HG03064 (cell line): ENCODE data around the gene SPSB1.
"Not testable (repeated sequence)": the region's sequence is repeated elsewhere in the genome, so short reads cannot be mapped to it uniquely, and the experiment has no call there.

ENCODE experiments used
- ATAC-seq: cut with Tn5 transposase; IDR thresholded peaks from one replicate; pipeline ENCODE4 v1.9.1; 2021; ENCODE audit warnings: low read depth; ENCODE audit not compliant: unreplicated experiment

The SPSB1 gene

GRCh38 chr1:9385392-9385791 is 92.7 kb downstream of the SPSB1 start:
- ATAC-seq = not testable (repeated sequence)

- ATAC-seq = no peak
Observed at GRCh38 chr1:9385801-9386573, 93.3 kb downstream of the SPSB1 start.

GRCh38 chr1:9388335-9389180 is 95.9 kb downstream of the SPSB1 start:
- ATAC-seq = no peak

- ATAC-seq = no peak
Observed at GRCh38 chr1:9389968-9390367, 97.3 kb downstream of the SPSB1 start.

DNA sequence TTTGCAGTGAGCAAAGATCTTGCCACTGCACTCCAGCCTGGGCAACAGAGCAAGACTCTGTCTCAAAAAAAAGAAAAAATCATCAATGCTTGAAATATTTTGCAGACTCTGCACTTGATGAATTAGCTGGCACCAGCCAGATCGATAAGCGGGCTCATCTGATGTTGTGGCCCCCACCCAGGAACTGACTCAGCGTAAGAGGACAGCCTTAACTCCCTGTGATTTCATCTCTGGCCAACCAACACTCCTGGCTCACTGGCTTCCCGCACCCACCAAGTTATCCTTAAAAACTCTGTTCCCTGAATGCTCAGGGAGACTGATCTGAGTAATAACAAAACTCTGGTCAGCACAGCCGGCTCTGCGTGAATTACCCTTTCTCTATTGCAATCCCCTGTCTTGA is 98.9 kb downstream of the SPSB1 start:
- ATAC-seq = no peak

DNA sequence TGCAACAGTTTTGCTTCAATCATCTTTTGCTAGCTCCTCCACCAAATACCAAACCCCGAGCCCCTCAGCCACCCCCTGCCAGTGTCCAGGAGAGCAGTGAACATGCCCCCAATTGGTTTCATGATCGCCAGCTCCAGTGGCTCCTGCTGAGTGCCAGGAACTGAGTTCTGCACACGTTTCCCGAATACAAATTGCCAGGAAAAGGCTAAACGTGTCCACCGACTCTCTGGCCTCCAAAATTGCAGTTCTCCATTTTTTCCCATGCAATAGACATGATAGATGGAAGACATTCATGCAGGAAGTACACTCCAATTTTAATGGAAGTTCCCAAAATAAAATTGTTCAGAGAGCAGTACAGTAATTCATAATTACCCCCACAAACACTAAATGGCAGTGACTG is 101.3 kb downstream of the SPSB1 start:
- ATAC-seq = no peak

- ATAC-seq = no peak
Observed at GRCh38 chr1:9395018-9395417, 102.3 kb downstream of the SPSB1 start.

- no peak for ATAC-seq
Observed at GRCh38 chr1:9397047-9397446, 104.4 kb downstream of the SPSB1 start.

DNA sequence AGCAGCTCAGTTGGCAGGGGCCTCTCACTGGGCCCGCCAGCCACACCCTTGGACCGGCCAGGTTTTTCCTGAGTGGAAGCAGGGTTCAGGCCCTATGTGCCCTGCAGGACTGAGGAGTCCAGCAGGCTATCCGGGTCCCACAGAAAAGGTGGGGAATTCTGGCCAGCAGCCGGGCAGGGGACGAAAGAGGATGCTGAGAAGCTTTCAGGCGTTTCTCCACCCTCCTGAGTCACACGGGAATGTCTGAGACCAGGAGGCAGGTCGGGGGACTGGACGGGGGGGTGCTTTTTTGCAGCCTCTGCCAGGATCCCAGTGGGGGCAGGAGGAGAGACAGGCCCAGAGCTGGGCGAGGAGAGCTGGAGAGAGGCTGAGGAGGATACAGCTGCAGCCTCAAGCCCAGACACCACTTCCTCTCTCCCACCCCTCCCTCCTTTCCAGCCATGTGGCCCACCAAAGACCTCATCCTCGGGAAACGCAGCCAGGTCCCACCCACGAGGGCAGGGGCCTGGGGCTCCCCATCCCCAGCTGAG is 105.4 kb downstream of the SPSB1 start:
- no peak for ATAC-seq

- ATAC-seq = no peak
Observed at GRCh38 chr1:9399510-9400424, 107.1 kb downstream of the SPSB1 start.

DNA sequence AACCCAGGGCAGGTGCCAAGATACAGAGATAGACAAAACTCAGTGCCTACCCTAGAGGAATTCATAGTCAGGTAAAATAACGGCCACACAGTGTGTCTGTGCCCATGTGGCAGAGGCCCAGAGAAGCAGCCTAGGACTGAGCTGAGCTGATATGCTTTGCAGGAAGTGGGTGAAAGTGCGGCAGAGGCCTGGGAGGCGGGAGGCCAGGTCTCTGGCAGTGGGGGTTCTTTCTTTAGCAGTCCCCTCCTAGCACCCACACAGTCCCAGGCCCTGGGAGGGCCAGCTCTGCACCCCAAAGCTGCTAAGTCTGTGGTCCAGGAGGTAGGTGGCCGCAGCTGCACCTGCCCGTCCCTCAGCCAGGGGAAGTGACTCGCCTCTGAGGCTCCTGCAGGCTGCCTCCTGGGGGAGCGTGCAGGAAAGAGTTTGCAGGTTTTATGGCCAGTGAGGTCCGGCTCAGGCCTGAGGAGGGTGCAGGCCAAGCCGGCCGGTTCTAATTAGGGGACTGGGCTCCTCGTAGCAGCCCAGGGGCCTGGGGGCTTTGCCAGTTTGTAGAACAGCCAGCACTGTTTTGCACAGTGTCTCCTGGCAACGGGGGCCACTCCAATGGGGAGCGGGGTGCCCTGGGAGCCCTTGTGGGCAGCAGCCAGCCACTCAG is 107.9 kb downstream of the SPSB1 start:
- ATAC-seq = no peak

- ATAC-seq = no peak
Observed at GRCh38 chr1:9401080-9401453, 108.4 kb downstream of the SPSB1 start.

DNA sequence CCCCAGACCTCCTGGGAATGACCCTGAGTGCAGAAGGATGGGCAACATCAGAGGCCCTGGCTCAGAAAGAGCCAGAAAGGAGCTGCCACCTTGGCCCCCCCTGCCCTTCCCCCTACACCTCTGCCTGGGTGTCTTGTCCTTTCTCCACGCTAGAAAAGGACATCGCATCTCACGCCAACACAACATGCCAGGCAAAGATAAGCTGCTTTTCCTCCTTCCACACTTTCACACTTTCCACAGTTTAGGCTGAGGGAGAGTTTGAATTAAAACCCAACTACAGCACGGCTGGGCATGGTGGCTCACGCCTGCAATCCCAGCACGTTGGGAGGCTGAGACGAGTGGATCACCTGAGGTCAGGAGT is 109.5 kb downstream of the SPSB1 start:
- no peak for ATAC-seq

DNA sequence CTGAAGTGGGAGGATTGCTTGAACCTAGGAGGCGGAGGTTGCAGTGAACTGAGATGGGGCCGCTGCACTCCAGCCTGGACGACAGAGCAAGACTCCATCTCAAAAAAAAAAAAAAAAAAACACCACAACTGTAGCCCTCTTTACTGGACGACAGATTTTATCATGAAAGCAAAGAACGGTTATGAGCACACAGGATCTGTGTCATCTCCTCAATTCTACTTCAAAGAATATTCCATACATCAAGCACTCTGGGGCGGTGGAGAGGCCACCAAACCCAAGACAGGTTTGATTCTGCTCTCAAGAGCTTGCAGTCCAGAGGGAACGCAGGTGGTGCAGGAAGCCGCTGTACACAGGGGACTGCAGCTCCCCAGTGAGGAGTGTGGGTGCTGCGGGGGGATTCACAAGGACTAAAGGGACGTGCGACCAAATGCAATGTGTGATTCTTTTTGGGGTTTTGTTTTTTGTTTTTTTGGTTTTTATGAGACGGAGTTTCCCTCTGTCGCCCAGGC is 110.1 kb downstream of the SPSB1 start:
- no peak for ATAC-seq

GRCh38 chr1:9404117-9404914 is 111.6 kb downstream of the SPSB1 start:
- ATAC-seq = no peak

DNA sequence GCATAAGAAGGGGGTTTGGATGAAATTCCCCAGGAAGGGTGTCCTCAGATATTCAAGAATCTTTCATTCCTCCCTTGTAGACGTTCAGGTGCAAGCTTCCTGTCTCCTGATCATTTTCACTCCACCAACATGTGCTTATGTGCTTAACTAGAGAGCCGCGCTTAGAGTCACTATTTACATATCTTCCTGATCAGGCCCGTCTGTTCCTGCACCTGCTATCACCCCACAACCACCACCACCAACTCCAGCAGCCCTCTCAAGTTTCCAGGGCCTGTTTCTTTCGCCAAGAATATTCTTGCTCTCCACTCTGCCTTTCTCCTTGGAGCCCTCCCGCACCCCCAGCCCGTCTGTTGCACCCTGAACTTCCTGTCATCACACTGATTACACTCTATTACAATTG is 113.4 kb downstream of the SPSB1 start:
- no peak for ATAC-seq

- ATAC-seq = no peak
Observed at GRCh38 chr1:9410737-9411297, 118.1 kb downstream of the SPSB1 start.

DNA sequence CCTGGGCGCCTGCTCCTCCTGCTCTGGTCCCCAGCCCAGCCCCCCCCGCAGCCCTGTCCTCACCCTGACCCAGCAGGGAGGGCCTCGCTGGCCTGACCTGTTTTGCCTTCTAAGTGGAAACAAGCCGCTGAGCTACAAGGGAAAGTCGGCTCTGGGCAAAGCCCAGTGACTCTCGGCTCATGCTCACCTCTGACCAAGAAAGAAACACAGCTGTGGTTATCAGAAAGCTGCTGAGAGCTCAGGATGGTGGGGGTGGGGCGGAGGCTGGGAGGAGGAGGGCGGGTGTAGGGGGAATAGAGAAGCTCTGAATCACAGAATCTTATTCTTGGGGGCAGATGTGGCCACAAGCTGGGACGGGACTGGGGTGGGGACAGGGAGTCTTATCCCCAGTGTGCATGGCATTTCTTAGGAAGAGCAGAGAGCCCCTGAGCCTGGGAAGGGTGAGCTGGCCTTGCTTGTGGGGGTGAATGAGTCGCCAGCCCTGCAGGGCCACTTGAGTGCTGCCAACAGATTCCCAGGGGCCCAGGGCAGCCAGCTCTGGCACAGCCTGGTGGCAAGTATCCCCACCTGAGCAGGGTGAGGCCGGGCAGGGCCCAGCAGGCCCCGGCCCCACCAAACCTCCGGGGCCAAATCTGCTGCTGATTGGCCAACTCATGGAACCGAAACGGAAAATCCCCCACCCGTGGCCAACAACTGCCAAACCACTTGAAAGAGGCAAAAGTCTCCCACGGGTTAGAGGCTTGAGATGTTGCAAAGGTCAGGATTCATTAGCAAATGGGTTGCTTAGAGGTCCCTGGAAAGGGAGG is 120.6 kb downstream of the SPSB1 start:
- ATAC-seq = peak; percentile 54
